Peyer's patch (tissue), 4 donors: ENCODE measurements around the gene SCFD2.

Source experiments
- CTCF ChIP-seq, 6 experiments: fragments of 450-650 bp in 4 of 6; fragments of 200-600 bp in 2 of 6; sonication (generic) in 1 of 6; IDR thresholded peaks; one replicate each; pipeline ENCODE4 v1.5.1; 2017 to 2019; ENCODE audit warnings: antibody characterized with exemption in 6 of 6, mild to moderate bottlenecking in 3 of 6, moderate library complexity in 1 of 6
- POLR2A ChIP-seq, 2 donors: fragments of 450-650 bp; IDR thresholded peaks; one replicate each; pipeline ENCODE4 v1.5.1; 2017; ENCODE audit warnings: antibody characterized with exemption in 2 of 2, mild to moderate bottlenecking in 2 of 2, moderate library complexity in 2 of 2

DNA sequence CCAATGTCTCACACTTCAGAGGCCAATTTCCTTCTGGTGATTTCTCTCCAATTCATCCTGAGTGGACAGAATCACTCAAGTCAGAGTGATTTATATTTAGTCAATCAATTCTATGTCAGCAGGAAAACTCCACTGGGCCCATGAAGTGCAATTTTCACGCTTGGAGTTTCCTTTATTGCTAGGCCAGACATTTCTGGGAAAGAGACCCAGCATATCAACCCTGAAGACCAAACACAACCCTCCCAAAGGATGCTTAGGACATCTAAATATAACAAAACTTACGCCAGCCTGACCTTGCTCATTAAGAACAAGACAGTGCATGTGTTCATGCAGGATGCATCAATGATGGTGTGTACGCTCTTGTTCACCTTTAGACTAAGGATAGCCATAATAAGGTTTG is 347.4 kb downstream of the SCFD2 start:
- no peak for TF ChIP-seq POLR2A (IDR thresholded peaks at IDR 0.05)
- TF ChIP-seq CTCF (IDR thresholded peaks at IDR 0.05): no peak
